Common myeloid progenitor, CD34-positive (primary cell): ENCODE measurements around the gene PHPT1.
A peak's percentile ranks its signal among the peaks of the same experiment; 100 is the strongest.
"Not testable (repeated sequence)": the region's sequence is repeated elsewhere in the genome, so short reads cannot be mapped to it uniquely, and the experiment has no call there.

ENCODE experiments used
- CTCF ChIA-PET: fragments of 350-600 bp; sonication (Branson Sonifier 250); formaldehyde crosslinking; loops from one replicate; lab custom pipeline; 2021; ENCODE audit warnings: antibody characterized with exemption; lab: Charles Lee
- POLR2A ChIA-PET: fragments of 350-600 bp; sonication (Branson Sonifier 250); formaldehyde crosslinking; loops from one replicate; lab custom pipeline; 2021; ENCODE audit warnings: antibody characterized with exemption; lab: Charles Lee
- DNase-seq, 3 donors: peaks; one replicate each; pipeline versions ENCODE4 v3.0.0 to v3.0.0-alpha.2; 2013
- H3K27ac ChIP-seq, 2 experiments: 1 replicate in 1 of 2; 2 replicates in 1 of 2; pipeline ENCODE4 v1.7.0; 2013; ENCODE audit warnings: inconsistent platforms in 2 of 2, low read length in 2 of 2, mild to moderate bottlenecking in 2 of 2, low read depth in 1 of 2, moderate library complexity in 1 of 2; ENCODE audit not compliant: severe bottlenecking in 2 of 2, insufficient read depth in 1 of 2, poor library complexity in 1 of 2
- H3K27me3 ChIP-seq, 5 experiments: replicated peaks in 2 of 5; 1 replicate in 3 of 5; 2 replicates in 2 of 5; pipeline versions ENCODE4 v1.6.1 to v1.7.0; 2013; ENCODE audit warnings: low read length in 4 of 5, mild to moderate bottlenecking in 2 of 5, moderate library complexity in 2 of 5, inconsistent platforms in 1 of 5; ENCODE audit not compliant: insufficient read depth in 5 of 5, control insufficient read depth in 4 of 5
- H3K36me3 ChIP-seq, 4 experiments: 1 replicate in 2 of 4; 2 replicates in 2 of 4; pipeline versions ENCODE4 v1.6.1 to v1.7.0; 2013; ENCODE audit warnings: low read length in 3 of 4, control low read depth in 1 of 4, mild to moderate bottlenecking in 1 of 4; ENCODE audit not compliant: control insufficient read depth in 4 of 4, insufficient read depth in 4 of 4
- H3K4me1 ChIP-seq, 4 experiments: 1 replicate in 3 of 4; 2 replicates in 1 of 4; pipeline versions ENCODE4 v1.6.1 to v1.7.1; 2013; ENCODE audit warnings: low read length in 3 of 4, mild to moderate bottlenecking in 3 of 4, control low read depth in 1 of 4, inconsistent platforms in 1 of 4, moderate library complexity in 1 of 4; ENCODE audit not compliant: control insufficient read depth in 4 of 4, insufficient read depth in 4 of 4; ENCODE audit errors: control extremely low read depth in 1 of 4
- H3K4me3 ChIP-seq, 7 experiments: 1 replicate in 4 of 7; 2 replicates in 3 of 7; pipeline versions ENCODE4 v1.5.1 to v1.7.0; 2013; ENCODE audit warnings: mild to moderate bottlenecking in 7 of 7, low read length in 6 of 7, moderate library complexity in 6 of 7, inconsistent platforms in 2 of 7, low read depth in 2 of 7, control low read depth in 1 of 7; ENCODE audit not compliant: insufficient read depth in 4 of 7, control insufficient read depth in 1 of 7; ENCODE audit errors: extremely low read depth in 1 of 7
- H3K9me3 ChIP-seq, 5 experiments: 1 replicate in 4 of 5; 2 replicates in 1 of 5; pipeline versions ENCODE4 v1.6.1 to v1.7.1; 2013; ENCODE audit warnings: low read length in 4 of 5, mild to moderate bottlenecking in 2 of 5, inconsistent platforms in 1 of 5, low read depth in 1 of 5, moderate library complexity in 1 of 5; ENCODE audit not compliant: control insufficient read depth in 4 of 5, insufficient read depth in 2 of 5; ENCODE audit errors: control extremely low read depth in 1 of 5
- WGBS: methylation state at CpG from one replicate; pipeline ENCODE4 v1.1.5; 2013; ENCODE audit not compliant: insufficient coverage; 5-methylcytosine and 5-hydroxymethylcytosine counted together

Gene PHPT1

DNA sequence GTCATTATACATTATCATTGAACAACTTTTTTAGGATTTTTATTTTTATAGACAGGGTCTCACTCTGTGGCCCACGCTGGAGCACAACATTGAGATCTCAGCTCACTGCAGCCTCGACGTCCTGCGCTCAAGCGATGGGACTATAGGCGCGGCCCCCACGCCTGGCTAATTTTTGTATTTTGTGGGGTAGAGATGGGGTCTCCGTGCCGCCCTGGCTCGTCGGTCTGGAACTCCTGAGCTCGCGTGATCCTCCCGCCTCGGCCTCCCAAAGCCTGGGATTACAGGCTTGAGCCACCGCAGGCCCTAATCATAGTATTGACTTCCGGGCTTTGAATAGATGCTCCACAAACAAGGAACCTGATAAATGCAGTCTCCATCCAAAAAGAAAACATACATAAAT, 18.3 kb downstream of the PHPT1 start:
- no peak for DNase-seq
- ChIA-PET CTCF (no interaction called here), POLR2A (no interaction called here)

DNA sequence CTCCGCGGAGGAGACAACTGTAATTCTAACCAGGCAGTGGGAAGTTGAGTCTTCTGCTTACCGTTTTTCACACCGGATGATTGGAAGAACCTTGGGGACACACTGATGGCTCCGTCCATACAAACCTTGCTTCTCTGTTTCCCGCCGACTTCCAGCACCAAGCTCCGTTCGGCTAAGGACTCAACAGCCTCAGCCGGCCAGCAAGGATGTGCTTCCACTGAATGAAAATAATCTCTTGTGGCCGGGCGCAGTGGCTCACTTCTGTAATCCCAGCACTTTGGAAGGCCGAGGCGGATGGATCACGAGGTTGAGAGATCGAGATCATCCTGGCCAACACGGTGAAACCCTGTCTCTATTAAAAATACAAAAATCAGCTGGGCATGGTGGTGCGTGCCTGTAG, 18.7 kb downstream of the PHPT1 start:
- Histone ChIP-seq H3K36me3 (peaks cover 2 to 19% (median 7%) of the 10 kb centered on the region in 4 experiments), H3K4me3 (no peak overlapping the region), H3K4me1 (peaks cover 0 to 14% (median 11%) of the 10 kb centered on the region in 4 experiments), H3K27ac (no peak overlapping the region), H3K27me3 (no peaks in the 10 kb centered on the region), H3K9me3 (peaks cover 0 to 9% (median 5%) of the 10 kb centered on the region in 5 experiments)
- DNase-seq, result no peak
- ChIA-PET CTCF (no interaction called here), POLR2A (no interaction called here)
- 96% methylated on average over 18 of the region's 18 CpGs for WGBS

More for the DNA sequence above, 18.3 kb downstream of the PHPT1 start:
- Histone ChIP-seq H3K27me3 (no peaks in the 10 kb centered on the region), H3K9me3 (peaks cover 0 to 5% (median 3%) of the 10 kb centered on the region in 5 experiments), H3K27ac (no peak overlapping the region), H3K4me3 (no peak overlapping the region), H3K4me1 (peaks cover 0 to 14% (median 11%) of the 10 kb centered on the region in 4 experiments), H3K36me3 (peaks cover 2 to 24% (median 9%) of the 10 kb centered on the region in 4 experiments)
- 93% methylated on average over 17 of the region's 18 CpGs for WGBS

DNA sequence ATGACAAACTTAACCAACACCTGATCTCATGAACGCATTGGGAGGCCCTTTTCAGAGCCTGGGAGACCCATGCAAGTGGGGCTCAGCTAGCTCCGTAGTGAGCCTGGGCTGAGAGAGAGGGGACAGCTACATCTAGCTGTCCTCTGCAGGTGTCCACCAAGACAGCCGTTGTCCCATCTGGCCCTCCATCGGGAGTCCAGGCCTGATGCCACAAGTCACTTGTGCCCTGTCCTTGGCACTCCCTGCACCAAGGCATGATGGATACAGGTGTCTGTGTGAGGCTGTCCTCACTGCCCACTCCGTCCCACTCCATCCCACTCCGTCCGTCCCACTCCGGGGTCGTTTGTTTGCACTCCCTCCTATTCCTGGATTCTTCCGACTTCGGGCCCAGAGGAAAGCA, 19.4 kb downstream of the PHPT1 start:
- 99% methylated on average over 10 of the region's 11 CpGs for WGBS
- DNase-seq, result no peak
- peaks cover 0 to 10% (median 5%) of the 10 kb centered on the region in 5 experiments for H3K9me3 ChIP-seq
- POLR2A ChIA-PET, result no interaction called here
- H3K27me3 ChIP-seq, result no peaks in the 10 kb centered on the region
- H3K27ac ChIP-seq, result no peak overlapping the region
- H3K36me3 ChIP-seq, result peaks cover 0 to 12% (median 1%) of the 10 kb centered on the region in 4 experiments
- CTCF ChIA-PET, result interaction anchor here (3.2 kb wide), 1 partner anchor 13 kb away, joined by 9 read pairs; no protein-coding TSS in a partner anchor
- H3K4me3 ChIP-seq, result no peak overlapping the region
- H3K4me1 ChIP-seq, result peaks cover 0 to 14% (median 11%) of the 10 kb centered on the region in 4 experiments

DNA sequence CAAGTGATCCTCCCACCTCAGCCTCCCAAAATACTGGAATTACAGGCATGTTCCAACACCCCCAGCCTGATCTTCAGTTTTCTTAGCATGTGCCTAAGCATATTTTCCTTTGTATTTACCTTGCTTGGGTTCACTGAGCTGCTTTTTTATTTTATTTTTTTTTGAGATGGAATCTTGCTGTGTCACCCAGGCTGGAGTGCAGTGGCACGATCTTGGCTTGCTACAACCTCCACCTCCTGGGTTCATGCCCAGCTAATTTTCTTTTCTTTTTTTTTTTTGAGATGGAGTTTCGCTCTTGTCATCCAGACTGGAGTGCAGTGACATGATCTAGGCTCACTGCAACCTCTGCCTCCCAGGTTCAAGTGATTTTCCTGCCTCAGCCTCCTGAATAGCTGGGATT, 20.4 kb downstream of the PHPT1 start:
- CTCF ChIA-PET, result interaction anchor here (0.6 to 3.2 kb wide), 7 partner anchors 9 to 165 kb away, joined by 3 to 9 read pairs (median 3); no protein-coding TSS in a partner anchor
- H3K36me3 ChIP-seq, H3K27ac ChIP-seq, POLR2A ChIA-PET, H3K4me3 ChIP-seq, DNase-seq, H3K27me3 ChIP-seq: not testable (repeated sequence)
- peaks cover 0 to 14% (median 11%) of the 10 kb centered on the region in 4 experiments for H3K4me1 ChIP-seq
- no CpG with 5 or more reads among the region's 2 CpGs for WGBS
- peaks cover 0 to 10% (median 5%) of the 10 kb centered on the region in 5 experiments for H3K9me3 ChIP-seq

DNA sequence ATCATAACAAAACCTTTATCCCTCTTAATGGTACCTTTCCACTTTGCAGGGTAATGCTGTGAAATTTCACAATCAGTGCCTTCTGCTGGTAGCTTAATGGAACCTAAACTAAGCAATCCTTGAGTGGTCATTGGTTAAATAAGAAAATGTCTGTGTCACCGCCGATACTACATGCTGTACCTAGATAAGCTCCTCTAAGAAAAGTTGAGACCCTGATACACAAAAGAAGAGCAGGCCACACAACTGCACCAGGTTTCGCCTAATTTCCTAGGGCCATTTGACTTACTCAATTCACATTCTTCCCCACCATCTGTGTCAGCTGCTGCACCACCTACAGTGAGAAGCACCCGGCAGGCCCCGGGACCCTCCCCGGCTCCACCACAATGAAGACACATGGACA, 25.9 kb downstream of the PHPT1 start:
- Histone ChIP-seq H3K4me3 (no peak overlapping the region), H3K27ac (no peak overlapping the region), H3K36me3 (no peaks in the 10 kb centered on the region), H3K27me3 (no peaks in the 10 kb centered on the region), H3K4me1 (no peaks in the 10 kb centered on the region), H3K9me3 (peaks cover 0 to 10% (median 5%) of the 10 kb centered on the region in 5 experiments)
- POLR2A ChIA-PET, result no interaction called here
- CTCF ChIA-PET, result interaction anchor here (1.5 kb wide), 1 partner anchor 12 kb away, joined by 4 read pairs; no protein-coding TSS in a partner anchor
- DNase-seq, result peak in 1 of 3 donors; percentile 28
- WGBS, result 97% methylated on average over 6 of the region's 6 CpGs

DNA sequence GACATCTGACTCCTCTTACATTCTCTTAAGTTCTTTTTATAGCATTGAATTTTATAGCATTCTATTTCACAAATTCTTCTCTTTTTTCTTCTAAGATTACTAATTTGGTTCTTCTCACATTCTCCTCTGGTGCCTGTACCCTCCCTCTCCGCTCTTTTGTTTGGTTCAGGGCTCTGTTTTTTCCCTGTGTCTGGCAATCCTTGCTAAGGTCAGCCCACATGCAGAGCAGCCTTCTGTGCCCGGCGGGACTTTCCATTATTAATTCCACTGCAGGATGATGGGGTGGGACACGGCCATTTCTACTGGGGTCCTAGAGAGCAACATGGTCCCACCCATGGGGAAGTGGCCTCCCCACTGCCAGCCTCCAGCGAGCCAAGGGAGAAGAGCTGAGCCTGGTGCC, 27.3 kb downstream of the PHPT1 start:
- H3K9me3 ChIP-seq, result peaks cover 0 to 10% (median 5%) of the 10 kb centered on the region in 5 experiments
- peaks cover 0 to 3% (median 3%) of the 10 kb centered on the region in 4 experiments for H3K4me1 ChIP-seq
- no peaks in the 10 kb centered on the region for H3K36me3 ChIP-seq
- no peak overlapping the region for H3K27ac ChIP-seq
- ChIA-PET CTCF (no interaction called here), POLR2A (no interaction called here)
- no peaks in the 10 kb centered on the region for H3K27me3 ChIP-seq
- no peak overlapping the region for H3K4me3 ChIP-seq
- WGBS, result 95% methylated on average over 4 of the region's 5 CpGs
- DNase-seq, result no peak

DNA sequence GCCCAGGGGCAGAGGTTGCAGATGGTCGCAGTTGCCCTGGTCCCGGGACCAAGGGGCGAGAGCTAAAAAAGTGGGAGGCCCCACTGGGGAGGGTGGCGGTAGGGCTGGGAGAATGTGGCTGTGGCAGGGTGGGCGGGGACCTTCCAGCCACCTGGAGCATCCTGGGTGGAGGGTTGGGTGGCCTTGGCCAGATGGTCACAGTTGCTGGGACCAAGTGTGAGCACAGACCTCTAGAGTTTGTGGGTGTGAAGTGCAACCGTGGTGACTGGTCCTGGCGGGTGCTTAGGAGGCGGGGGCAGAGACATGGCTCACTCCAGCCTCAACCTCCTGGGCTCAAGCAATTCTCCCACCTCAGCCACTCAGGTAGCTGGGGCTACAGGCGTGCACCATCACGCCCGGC, 31.4 kb downstream of the PHPT1 start:
- 83% methylated on average over 6 of the region's 11 CpGs for WGBS
- Histone ChIP-seq H3K9me3 (no peaks in the 10 kb centered on the region), H3K4me3 (no peak overlapping the region), H3K27ac (no peak overlapping the region), H3K36me3 (no peaks in the 10 kb centered on the region), H3K27me3 (no peaks in the 10 kb centered on the region), H3K4me1 (peaks cover 0 to 29% (median 24%) of the 10 kb centered on the region in 4 experiments)
- ChIA-PET CTCF (interaction anchor here (1.1 to 4.3 kb wide), 3 partner anchors 11 to 39 kb away, joined by 3 to 22 read pairs (median 6); partner anchors contain the start of gene AJM1), POLR2A (no interaction called here)
- DNase-seq, result no peak
